Renal pelvis (tissue), 12 donors: ENCODE data around the gene ABHD18. TPM values are rescaled to one million over a fixed set of nuclear protein-coding genes. Genes with fewer than 3 reads are reported as not detected.
"Not testable (repeated sequence)": the region's sequence is repeated elsewhere in the genome, so short reads cannot be mapped to it uniquely, and the experiment has no call there.

Experiments
- DNase-seq: peaks from one replicate; pipeline ENCODE4 v3.0.0-alpha.2; 2013
- long read RNA-seq, 16 experiments: transcript quantifications; one replicate each; lab custom pipeline, GENCODE V29; 2026
- polyA plus RNA-seq, 3 donors: library from polyadenylated mRNA; unstranded; fragments of 120-200 nt; gene quantifications; one replicate each; pipeline ENCODE4 v1.2.1, GENCODE V29; 2013; ENCODE audit not compliant: insufficient read length in 3 of 3

Gene ABHD18
- 10 to 100 TPM; 10.1 to 21.7 (median 18.7) TPM for polyA plus RNA-seq
- long read RNA-seq, donor 1, result 0 reads
- long read RNA-seq, donor 2, result 0 reads
- long read RNA-seq, donor 3, result 0 reads
- long read RNA-seq, donor 4, full-length matches to known transcripts, result 1 of 1 reads
- long read RNA-seq, donor 4, partial matches to known transcripts, result 0 of 1 reads
- long read RNA-seq, donor 4, other reads (novel, unspliced or antisense), result 0 of 1 reads
- long read RNA-seq, donor 5, result 0 reads
- long read RNA-seq, donor 6, result 0 reads
- long read RNA-seq, donor 7, result 0 reads
- long read RNA-seq, donor 8, result 0 reads
- long read RNA-seq, donor 9, result 0 reads
- long read RNA-seq, donor 10, partial matches to known transcripts, result 8 of 13 reads
- long read RNA-seq, donor 10, other reads (novel, unspliced or antisense), result 5 of 13 reads
- long read RNA-seq, donor 11, result 0 reads
- long read RNA-seq, donor 12, result 0 reads
- long read RNA-seq, donor 13, result 0 reads
- long read RNA-seq, donor 14, result 0 reads
- long read RNA-seq, donor 15, result 0 reads
- long read RNA-seq, donor 16, result 0 reads

GRCh38 chr4:127965062-127965802 lies at the start of gene ABHD18, which contains the start of gene MFSD8:
Gene ABHD18 (plus strand): TSS chr4:127965406. CDS start chr4:127982956, 17,550 bp downstream.
Gene MFSD8 (minus strand): TSS chr4:127965173. CDS start chr4:127965133, 40 bp downstream.
- peak; percentile 97 for DNase-seq

GRCh38 chr4:127916512-127916911 lies 48.7 kb upstream of the ABHD18 start:
- no peak for DNase-seq

- no peak for DNase-seq
Observed at GRCh38 chr4:127917151-127917550, 48.1 kb upstream of the ABHD18 start.

GRCh38 chr4:127920521-127920920 lies 44.7 kb upstream of the ABHD18 start:
- DNase-seq, result no peak

- no peak for DNase-seq
Observed at GRCh38 chr4:127922226-127922625, 43.0 kb upstream of the ABHD18 start.

DNA sequence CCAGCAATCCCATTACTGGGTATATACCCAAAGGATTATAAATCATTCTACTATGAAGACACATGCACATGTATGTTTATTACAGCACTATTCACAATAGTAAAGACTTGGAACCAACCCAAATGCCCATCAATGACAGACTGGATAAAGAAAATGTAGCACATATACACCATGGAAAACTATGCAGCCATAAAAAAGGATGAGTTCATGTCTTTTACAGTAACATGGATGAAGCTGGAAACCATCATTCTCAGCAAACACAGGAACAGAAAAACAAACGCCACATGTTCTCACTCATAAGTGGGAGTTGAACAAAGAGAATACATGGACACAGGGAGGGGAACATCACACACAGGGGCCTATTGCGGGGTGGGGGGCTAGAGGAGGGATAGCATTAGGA lies 39.5 kb upstream of the ABHD18 start:
- DNase-seq, result not testable (repeated sequence)

- no peak for DNase-seq
Observed at GRCh38 chr4:127930175-127930574, 35.0 kb upstream of the ABHD18 start.

GRCh38 chr4:127931836-127932235 lies 33.4 kb upstream of the ABHD18 start:
- DNase-seq, result not testable (repeated sequence)

DNA sequence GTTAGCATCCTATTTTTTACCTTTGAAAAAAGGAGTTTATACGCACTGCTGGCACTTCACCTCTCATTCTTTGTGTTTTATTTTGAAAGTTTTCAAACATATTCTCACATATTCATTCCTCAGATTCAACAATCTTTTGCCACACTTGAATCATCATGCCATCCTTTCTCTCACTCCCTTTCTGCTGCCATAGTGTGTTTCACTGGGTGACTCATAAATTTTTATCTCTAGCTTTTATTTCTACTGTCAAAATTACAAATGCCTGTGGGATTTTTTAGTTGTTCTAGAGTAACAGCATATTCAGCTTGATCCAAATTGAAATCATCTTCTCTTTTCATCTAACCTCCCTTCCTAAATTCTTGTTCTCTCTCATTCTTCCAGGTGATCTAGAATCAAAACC lies 28.2 kb upstream of the ABHD18 start:
- no peak for DNase-seq

DNA sequence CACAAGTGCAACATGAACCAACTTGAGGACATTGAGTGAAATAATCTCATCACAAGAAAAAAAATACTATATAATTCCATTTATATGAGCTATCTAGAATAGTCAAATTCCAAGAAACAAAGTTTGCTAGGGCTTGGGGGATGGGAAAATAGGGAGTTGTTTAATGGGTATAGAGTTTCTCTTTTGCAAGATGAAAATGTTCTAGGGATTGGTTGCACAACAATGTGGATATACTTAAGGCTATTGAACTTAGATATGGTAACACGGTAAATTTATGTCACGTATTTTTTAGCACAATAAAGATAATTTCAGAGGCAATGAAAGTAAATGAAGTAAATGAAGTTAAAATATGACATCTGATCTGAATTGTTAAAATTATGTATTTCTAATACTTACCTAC lies 8.1 kb upstream of the ABHD18 start:
- no peak for DNase-seq

DNA sequence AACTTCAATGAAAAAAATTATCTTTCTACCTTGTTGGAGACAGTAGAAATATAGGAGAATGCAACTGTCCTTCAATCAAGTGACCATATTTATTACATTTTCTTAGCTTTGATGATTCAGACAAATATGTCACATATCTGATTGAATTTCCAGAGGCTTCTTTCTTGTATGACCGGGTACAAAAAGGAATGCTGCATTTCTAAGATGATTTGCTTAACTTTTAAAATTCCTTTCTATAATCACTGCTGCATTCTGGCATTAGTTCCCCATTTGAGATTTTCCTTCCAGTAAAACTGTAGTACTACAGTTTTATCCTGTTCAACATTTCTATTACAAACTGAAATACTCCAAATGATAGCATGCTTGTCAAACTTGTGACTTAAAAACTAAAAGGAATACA lies 5.4 kb upstream of the ABHD18 start:
- no peak for DNase-seq

GRCh38 chr4:127963633-127964398 lies 1.4 kb upstream of the ABHD18 start:
- DNase-seq, result not testable (repeated sequence)

GRCh38 chr4:127964426-127965061 lies 662 bp upstream of the ABHD18 start:
- not testable (repeated sequence) for DNase-seq

DNA sequence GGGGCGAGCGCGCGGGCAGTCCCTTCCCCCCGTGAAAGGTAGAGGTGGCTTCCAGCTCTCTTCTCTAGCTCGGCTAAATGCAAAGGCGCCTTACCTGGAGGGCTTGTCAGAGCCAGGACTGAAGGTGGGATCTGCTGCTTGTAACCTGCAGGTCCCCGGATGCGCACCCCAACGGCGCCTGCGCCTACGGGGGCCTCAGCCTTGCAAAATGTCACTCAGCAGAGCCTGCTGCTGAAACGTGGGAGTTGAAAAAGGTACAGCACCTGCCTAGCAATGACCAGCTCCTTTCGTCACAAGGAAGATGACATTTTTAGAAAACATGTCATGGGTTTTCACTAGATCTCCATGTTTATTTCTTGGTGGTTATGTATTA lies 583 bp downstream of the ABHD18 start:
- no peak for DNase-seq

DNA sequence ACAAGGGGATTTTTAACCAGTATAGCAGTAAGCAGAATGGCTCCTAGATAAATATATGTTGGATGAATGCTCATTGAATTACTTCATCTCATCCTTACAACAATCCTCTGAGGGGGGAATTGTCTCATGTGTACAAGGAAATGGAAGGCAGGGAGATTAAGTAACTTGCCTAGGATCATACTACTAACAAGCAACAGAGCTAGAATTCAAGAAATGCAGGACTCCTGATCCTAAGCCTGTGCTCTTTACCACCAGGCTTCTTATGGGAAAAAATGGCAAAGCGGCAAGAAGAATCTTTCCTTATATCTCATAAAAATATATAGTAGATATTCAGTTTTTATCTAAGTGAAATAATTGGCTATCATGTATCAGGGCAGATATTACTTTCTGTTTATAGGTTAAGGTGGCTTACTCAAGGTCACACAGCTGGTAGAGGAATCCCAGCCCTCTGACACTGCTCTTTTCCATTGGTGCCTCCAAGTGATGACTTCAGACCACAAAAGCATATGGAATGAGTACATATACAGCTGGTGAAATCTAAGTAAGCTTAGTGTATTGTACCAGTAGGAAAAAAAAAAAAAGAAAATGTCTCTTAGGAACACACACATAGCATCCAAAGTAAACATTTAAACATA lies 2.1 kb downstream of the ABHD18 start:
- DNase-seq, result no peak

DNA sequence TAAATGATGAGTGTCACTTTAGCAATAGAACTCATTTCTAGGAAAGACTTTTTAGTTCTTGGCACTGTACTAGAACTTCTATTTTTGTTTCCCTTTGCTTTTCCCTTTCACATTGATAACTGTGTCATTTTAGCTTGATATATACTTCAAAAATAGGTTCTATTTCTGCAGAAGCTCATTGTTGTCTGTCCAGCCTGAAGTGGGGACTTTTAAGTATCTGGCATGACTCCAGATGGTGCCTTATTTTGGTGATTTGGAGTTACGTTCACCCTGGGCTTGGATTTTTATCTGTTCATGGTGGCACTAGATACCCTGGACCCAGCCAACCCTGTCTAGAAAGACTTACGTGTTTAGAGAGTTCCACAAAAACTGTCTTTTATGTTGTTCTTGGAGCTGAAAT lies 3.4 kb downstream of the ABHD18 start:
- no peak for DNase-seq

- not testable (repeated sequence) for DNase-seq
Observed at GRCh38 chr4:127970925-127971324, 5.7 kb downstream of the ABHD18 start.

DNA sequence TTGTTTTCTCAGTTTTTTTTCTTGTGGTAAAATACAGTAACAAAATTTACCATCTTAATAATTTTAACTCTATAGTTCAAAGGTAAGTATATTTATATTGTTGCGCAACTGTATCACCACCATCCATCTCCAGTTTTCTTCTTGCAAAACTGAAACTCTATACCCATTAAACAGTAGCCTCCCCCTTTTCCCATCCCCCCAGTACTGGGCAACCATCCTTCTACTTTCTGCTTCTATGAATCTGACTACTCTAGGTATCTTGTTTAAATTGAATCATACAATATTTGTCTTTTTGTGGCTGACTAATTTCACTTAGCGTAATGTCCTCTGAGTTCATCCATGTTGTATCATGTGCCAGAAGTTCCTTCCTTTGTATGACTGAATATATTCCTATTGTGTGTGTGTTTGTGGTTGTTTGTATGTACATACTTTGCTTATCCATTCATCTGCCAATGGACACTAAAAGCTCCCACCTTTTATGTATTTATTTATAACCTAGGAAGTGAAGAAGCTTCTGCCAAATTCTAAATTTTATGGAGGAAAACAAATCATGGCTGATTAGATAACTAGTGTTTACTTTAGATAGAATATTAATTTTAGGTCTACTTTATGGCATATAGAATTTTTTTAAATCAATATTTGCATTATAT lies 10.0 kb downstream of the ABHD18 start:
- no peak for DNase-seq

- no peak for DNase-seq
Observed at GRCh38 chr4:127978930-127979329, 13.7 kb downstream of the ABHD18 start.

DNA sequence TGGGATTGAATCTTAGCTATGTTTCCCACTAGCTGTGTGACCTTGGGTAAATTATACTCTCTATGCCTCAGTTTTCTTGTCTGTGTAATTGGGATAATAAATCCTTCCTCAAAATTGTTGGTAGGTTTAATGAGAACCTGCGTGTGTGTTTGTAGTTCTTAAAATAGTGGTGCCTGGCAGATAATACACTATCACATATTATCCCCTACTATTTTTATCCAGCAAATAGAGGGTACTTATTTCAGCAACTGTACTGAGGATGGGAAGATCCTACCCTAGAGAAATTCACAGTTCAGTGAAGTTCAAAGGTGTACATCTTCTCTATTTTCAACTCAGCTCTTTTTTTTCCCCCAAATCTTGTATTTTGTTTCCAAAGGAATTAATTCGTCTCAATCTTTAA lies 17.2 kb downstream of the ABHD18 start:
- DNase-seq, result no peak

GRCh38 chr4:127985989-127986388 lies 20.8 kb downstream of the ABHD18 start:
- DNase-seq, result no peak
